Measurements from ENCODE around the gene PALM3.
"Not testable (repeated sequence)": the region's sequence is repeated elsewhere in the genome, so short reads cannot be mapped to it uniquely, and the experiment has no call there.

Gene PALM3

GRCh38 chr19:14058182-14059092 lies 3.4 kb downstream of the PALM3 start:
- H3K27ac Mint-ChIP-seq: no peak overlapping the region
- ATAC-seq (replicated peaks) (no peak), DNase-seq (no peak)
- peaks cover 38 to 64% of the 10 kb centered on the region in 2 donors for H3K27me3 Mint-ChIP-seq
- peak overlapping the region; percentile 1 to 84 for H3K4me3 Mint-ChIP-seq
- H3K36me3 Mint-ChIP-seq: peaks cover 0 to 7% of the 10 kb centered on the region in 2 donors
- no peaks in the 10 kb centered on the region for H3K9me3 Mint-ChIP-seq
- H3K4me1 Mint-ChIP-seq: peaks cover 16 to 18% of the 10 kb centered on the region in 2 donors

- H3K9me3 Mint-ChIP-seq: peaks cover 0 to 3% of the 10 kb centered on the region in 2 donors
- peaks cover 10 to 21% of the 10 kb centered on the region in 2 donors for H3K36me3 Mint-ChIP-seq
- ATAC-seq (replicated peaks) (no peak), DNase-seq (no peak)
- peaks cover 16 to 18% of the 10 kb centered on the region in 2 donors for H3K4me1 Mint-ChIP-seq
- peak overlapping the region in 1 of 2 donors; percentile 35 for H3K4me3 Mint-ChIP-seq
- peaks cover 38 to 64% of the 10 kb centered on the region in 2 donors for H3K27me3 Mint-ChIP-seq
- H3K27ac Mint-ChIP-seq: no peak overlapping the region
These were observed 5.0 kb downstream of the PALM3 start for GRCh38 chr19:14056741-14057356.

GRCh38 chr19:14056069-14056666 lies 5.7 kb downstream of the PALM3 start:
- Mint-ChIP-seq H3K27me3 (peaks cover 35 to 59% of the 10 kb centered on the region in 2 donors), H3K9me3 (peaks cover 0 to 3% of the 10 kb centered on the region in 2 donors), H3K36me3 (peaks cover 14 to 26% of the 10 kb centered on the region in 2 donors), H3K27ac (no peak overlapping the region), H3K4me1 (peaks cover 16 to 18% of the 10 kb centered on the region in 2 donors), H3K4me3 (no peak overlapping the region)
- ATAC-seq (replicated peaks): no peak
- no peak for DNase-seq

- peaks cover 20 to 33% of the 10 kb centered on the region in 2 donors for H3K36me3 Mint-ChIP-seq
- DNase-seq (no peak), ATAC-seq (replicated peaks) (no peak)
- H3K27ac Mint-ChIP-seq: no peak overlapping the region
- peaks cover 33 to 52% of the 10 kb centered on the region in 2 donors for H3K27me3 Mint-ChIP-seq
- no peak overlapping the region for H3K4me3 Mint-ChIP-seq
- peaks cover 16 to 18% of the 10 kb centered on the region in 2 donors for H3K4me1 Mint-ChIP-seq
- peaks cover 0 to 3% of the 10 kb centered on the region in 2 donors for H3K9me3 Mint-ChIP-seq
These were observed 6.5 kb downstream of the PALM3 start for GRCh38 chr19:14055396-14055795.

GRCh38 chr19:14054721-14055120 lies 7.2 kb downstream of the PALM3 start:
- DNase-seq (no peak), ATAC-seq (replicated peaks) (peak in 1 of 2 donors; percentile 12)
- H3K4me3 Mint-ChIP-seq: no peak overlapping the region
- peaks cover 15 to 16% of the 10 kb centered on the region in 2 donors for H3K4me1 Mint-ChIP-seq
- peaks cover 26 to 46% of the 10 kb centered on the region in 2 donors for H3K27me3 Mint-ChIP-seq
- H3K9me3 Mint-ChIP-seq: peaks cover 0 to 3% of the 10 kb centered on the region in 2 donors
- H3K36me3 Mint-ChIP-seq: peaks cover 22 to 40% of the 10 kb centered on the region in 2 donors
- no peak overlapping the region for H3K27ac Mint-ChIP-seq

- DNase-seq (no peak), ATAC-seq (replicated peaks) (no peak)
- Mint-ChIP-seq H3K9me3 (peaks cover 0 to 3% of the 10 kb centered on the region in 2 donors), H3K27ac (peak overlapping the region; percentile 10), H3K4me1 (peaks cover 12 to 16% of the 10 kb centered on the region in 2 donors), H3K27me3 (peaks cover 21 to 40% of the 10 kb centered on the region in 2 donors), H3K4me3 (no peak overlapping the region), H3K36me3 (peaks cover 22 to 40% of the 10 kb centered on the region in 2 donors)
These were observed 7.8 kb downstream of the PALM3 start for GRCh38 chr19:14054099-14054498.

- H3K36me3 Mint-ChIP-seq: peaks cover 24 to 46% of the 10 kb centered on the region in 2 donors
- H3K9me3 Mint-ChIP-seq: peaks cover under 1 to 3% of the 10 kb centered on the region in 2 donors
- ATAC-seq (replicated peaks): no peak
- DNase-seq: no peak
- no peak overlapping the region for H3K27ac Mint-ChIP-seq
- no peak overlapping the region for H3K4me3 Mint-ChIP-seq
- peaks cover 7 to 12% of the 10 kb centered on the region in 2 donors for H3K4me1 Mint-ChIP-seq
- peaks cover 15 to 34% of the 10 kb centered on the region in 2 donors for H3K27me3 Mint-ChIP-seq
These were observed 8.4 kb downstream of the PALM3 start for GRCh38 chr19:14053500-14053899.

- Mint-ChIP-seq H3K36me3 (peaks cover 28 to 50% of the 10 kb centered on the region in 2 donors), H3K4me1 (peaks cover 2 to 10% of the 10 kb centered on the region in 2 donors), H3K27me3 (peaks cover 10 to 29% of the 10 kb centered on the region in 2 donors), H3K9me3 (peaks cover 2 to 3% of the 10 kb centered on the region in 2 donors), H3K27ac (no peak overlapping the region), H3K4me3 (no peak overlapping the region)
- ATAC-seq (replicated peaks) (no peak), DNase-seq (no peak)
These were observed 8.8 kb downstream of the PALM3 start for GRCh38 chr19:14053032-14053431.

- Mint-ChIP-seq H3K4me3 (no peak overlapping the region), H3K9me3 (peaks cover 2 to 3% of the 10 kb centered on the region in 2 donors), H3K27me3 (peaks cover 5 to 24% of the 10 kb centered on the region in 2 donors), H3K4me1 (peaks cover 0 to 5% of the 10 kb centered on the region in 2 donors), H3K27ac (peak overlapping the region; percentile 63), H3K36me3 (peaks cover 28 to 50% of the 10 kb centered on the region in 2 donors)
- ATAC-seq (replicated peaks): no peak
- DNase-seq: no peak
These were observed 9.4 kb downstream of the PALM3 start for GRCh38 chr19:14052470-14052869.

GRCh38 chr19:14051980-14052379 lies 9.9 kb downstream of the PALM3 start:
- peaks cover 2 to 3% of the 10 kb centered on the region in 2 donors for H3K9me3 Mint-ChIP-seq
- peak overlapping the region; percentile 63 for H3K27ac Mint-ChIP-seq
- H3K4me1 Mint-ChIP-seq: peaks cover 0 to 5% of the 10 kb centered on the region in 2 donors
- H3K4me3 Mint-ChIP-seq: no peak overlapping the region
- peaks cover 3 to 19% of the 10 kb centered on the region in 2 donors for H3K27me3 Mint-ChIP-seq
- ATAC-seq (replicated peaks): no peak
- H3K36me3 Mint-ChIP-seq: peaks cover 28 to 50% of the 10 kb centered on the region in 2 donors
- no peak for DNase-seq

- Mint-ChIP-seq H3K27me3 (peaks cover 0 to 11% of the 10 kb centered on the region in 2 donors), H3K4me1 (peaks cover 0 to 11% of the 10 kb centered on the region in 2 donors), H3K36me3 (peaks cover 33 to 56% of the 10 kb centered on the region in 2 donors)
- not testable (repeated sequence) for ATAC-seq (replicated peaks); DNase-seq; H3K27ac Mint-ChIP-seq; H3K9me3 Mint-ChIP-seq; H3K4me3 Mint-ChIP-seq
These were observed 10.9 kb downstream of the PALM3 start for GRCh38 chr19:14050961-14051360.

GRCh38 chr19:14050512-14050911 lies 11.4 kb downstream of the PALM3 start:
- Mint-ChIP-seq H3K4me1 (peaks cover 0 to 12% of the 10 kb centered on the region in 2 donors), H3K4me3 (no peak overlapping the region), H3K9me3 (peaks cover 2 to 3% of the 10 kb centered on the region in 2 donors), H3K27me3 (peaks cover 0 to 10% of the 10 kb centered on the region in 2 donors), H3K27ac (no peak overlapping the region), H3K36me3 (peaks cover 35 to 61% of the 10 kb centered on the region in 2 donors)
- ATAC-seq (replicated peaks) (no peak), DNase-seq (no peak)

GRCh38 chr19:14048443-14049153 lies 13.3 kb downstream of the PALM3 start:
- H3K36me3 Mint-ChIP-seq: peaks cover 35 to 54% of the 10 kb centered on the region in 2 donors
- ATAC-seq (replicated peaks): peak; percentile 79 to 82

More at GRCh38 chr19:14048443-14049153, 13.3 kb downstream of the PALM3 start:
- DNase-seq: peak; percentile 33
- H3K27me3 Mint-ChIP-seq: no peaks in the 10 kb centered on the region
- H3K27ac Mint-ChIP-seq: peak overlapping the region; percentile 56
- H3K9me3 Mint-ChIP-seq: peaks cover 2 to 3% of the 10 kb centered on the region in 2 donors
- no peak overlapping the region for H3K4me3 Mint-ChIP-seq
- H3K4me1 Mint-ChIP-seq: peaks cover 0 to 12% of the 10 kb centered on the region in 2 donors
